OCI-LY3 (cell line): ENCODE measurements around the gene ARMH3.

ENCODE experiments used
- EZH2phosphoT487 ChIP-seq: fragments of 200-600 bp; shearing (Covaris generic); IDR thresholded peaks from 2 replicates; pipeline ENCODE4 v1.6.1; 2018; ENCODE audit warnings: antibody characterized with exemption, mixed run types, low read depth
- TF ChIP-seq, protein P1 (sequence below): fragments of 200-600, 300-600 bp; sonication (generic); IDR thresholded peaks from 2 replicates; pipeline ENCODE4 v1.5.1; 2014; ENCODE audit warnings: antibody characterized with exemption, low read length, low read depth

DNA sequence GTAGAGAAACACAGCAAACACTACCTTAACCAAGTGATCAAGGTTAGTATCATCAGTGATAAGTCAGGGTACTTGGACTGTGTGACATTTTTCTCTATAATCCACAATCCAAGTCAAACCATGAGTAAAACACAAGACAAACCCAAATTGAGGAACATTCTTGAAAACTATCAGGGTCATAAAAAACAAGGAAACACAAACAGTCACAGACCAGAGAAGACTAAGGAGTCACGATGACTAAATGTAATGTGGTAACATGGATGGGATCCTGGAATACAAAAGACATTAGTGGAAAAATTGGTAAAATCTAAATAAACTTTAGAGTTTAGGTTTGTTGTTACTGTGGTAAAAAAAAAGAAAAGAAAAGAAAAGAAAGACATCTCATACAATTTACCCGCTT, 103.8 kb downstream of the ARMH3 start:
- TF ChIP-seq, protein P1, sequence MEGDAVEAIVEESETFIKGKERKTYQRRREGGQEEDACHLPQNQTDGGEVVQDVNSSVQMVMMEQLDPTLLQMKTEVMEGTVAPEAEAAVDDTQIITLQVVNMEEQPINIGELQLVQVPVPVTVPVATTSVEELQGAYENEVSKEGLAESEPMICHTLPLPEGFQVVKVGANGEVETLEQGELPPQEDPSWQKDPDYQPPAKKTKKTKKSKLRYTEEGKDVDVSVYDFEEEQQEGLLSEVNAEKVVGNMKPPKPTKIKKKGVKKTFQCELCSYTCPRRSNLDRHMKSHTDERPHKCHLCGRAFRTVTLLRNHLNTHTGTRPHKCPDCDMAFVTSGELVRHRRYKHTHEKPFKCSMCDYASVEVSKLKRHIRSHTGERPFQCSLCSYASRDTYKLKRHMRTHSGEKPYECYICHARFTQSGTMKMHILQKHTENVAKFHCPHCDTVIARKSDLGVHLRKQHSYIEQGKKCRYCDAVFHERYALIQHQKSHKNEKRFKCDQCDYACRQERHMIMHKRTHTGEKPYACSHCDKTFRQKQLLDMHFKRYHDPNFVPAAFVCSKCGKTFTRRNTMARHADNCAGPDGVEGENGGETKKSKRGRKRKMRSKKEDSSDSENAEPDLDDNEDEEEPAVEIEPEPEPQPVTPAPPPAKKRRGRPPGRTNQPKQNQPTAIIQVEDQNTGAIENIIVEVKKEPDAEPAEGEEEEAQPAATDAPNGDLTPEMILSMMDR = no peak
- no peak for TF ChIP-seq EZH2phosphoT487
